Measurements from ENCODE around the gene TFDP2.
"Not testable (repeated sequence)": the region's sequence is repeated elsewhere in the genome, so short reads cannot be mapped to it uniquely, and the experiment has no call there.

Gene TFDP2, protein sequence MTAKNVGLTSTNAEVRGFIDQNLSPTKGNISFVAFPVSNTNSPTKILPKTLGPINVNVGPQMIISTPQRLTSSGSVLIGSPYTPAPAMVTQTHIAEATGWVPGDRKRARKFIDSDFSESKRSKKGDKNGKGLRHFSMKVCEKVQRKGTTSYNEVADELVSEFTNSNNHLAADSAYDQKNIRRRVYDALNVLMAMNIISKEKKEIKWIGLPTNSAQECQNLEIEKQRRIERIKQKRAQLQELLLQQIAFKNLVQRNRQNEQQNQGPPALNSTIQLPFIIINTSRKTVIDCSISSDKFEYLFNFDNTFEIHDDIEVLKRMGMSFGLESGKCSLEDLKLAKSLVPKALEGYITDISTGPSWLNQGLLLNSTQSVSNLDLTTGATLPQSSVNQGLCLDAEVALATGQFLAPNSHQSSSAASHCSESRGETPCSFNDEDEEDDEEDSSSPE

DNA sequence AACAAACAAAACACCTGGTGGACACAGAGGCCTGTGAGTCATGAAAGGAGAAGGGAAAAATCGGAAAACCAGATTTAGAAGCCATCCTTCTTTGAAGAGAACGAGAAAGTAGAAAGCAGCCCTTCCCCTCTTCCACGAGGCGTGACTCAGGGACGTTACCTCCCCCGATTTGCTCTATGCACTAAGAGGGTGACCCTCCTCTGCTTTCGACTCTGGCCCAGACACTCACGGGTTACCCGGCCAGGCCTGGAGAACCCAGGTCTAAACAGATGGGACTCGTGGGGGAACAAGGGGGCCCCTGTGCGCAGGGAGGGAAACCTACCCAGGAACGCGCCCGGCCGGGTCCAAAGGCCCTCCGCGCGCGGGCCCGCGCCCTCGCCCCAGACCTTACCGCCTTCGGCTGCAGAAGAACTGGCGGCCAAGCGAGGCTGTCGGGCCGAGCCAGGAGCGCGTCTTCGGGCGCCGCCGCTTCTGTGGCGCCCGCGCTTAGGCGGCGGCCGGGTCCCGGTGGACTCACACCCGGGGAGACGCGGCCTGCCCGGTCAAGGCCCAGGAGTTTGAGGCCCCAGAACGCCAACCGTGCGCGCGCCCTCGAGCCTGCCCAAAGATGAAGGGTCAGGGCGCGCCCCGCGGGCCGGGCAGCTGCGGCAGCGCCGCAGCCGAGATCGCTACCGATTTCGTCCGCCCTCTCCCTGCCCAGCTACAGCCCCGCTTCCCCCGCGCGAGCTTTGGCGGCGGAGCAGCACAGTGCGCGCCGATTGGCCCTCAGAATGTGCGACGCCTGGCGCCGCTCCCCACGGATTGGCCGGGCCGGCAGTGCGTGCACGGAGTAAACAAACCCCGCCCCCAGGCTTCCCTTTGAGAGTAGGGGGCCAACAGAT is at the start of gene TFDP2:
Gene TFDP2 (minus strand): TSS at position 753 of the 881 bp plus-strand sequence. CDS start 47,795 bp downstream, outside the sequence.
- DNase-seq = peak; percentile 85

DNA sequence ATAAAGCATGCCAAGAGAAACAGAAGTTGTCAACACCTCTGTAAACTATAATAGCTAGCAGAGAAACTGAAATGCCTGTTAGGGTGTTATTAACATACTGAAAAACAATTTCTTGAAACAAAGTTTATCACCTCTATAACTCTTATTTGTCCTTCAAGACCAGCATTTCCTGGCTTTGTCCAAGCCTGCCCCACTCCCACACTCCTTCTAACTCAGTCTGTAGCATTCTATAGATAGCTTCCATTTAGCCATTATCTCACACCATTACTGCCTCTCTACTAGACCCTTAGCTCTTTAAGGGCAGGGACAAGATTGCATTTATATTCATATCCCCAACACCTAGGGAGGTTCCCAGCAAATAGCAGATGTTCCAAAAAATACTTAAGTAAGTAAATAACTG is 39.5 kb upstream of the TFDP2 start:
- DNase-seq = no peak

DNA sequence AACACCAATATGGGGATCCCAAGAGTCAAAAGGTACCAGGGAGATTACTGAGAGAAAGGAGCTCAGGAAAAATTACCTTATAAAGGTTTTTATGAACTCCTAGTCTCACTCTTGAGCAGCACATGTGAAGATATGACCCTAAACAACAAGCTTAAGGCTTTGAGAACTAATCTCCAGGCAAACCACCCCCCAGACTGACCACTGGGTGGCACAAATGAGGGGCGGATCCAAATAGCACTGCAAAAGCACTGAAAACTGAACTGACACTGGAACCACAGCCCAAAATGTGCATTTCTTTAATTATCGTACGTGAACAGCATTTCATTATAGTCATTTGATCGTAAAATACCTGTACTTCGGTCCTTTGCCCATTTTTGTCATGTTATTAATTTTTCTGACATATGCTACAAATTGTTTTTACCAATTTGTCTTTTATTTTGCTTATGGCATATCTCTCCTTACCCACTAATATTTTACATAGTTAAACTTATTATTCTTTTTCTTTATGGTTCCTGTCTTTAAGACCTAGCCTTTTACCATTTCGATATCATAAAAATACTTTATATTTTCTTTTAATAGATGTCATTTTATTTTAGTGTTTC is 31.5 kb upstream of the TFDP2 start:
- peak; percentile 39 for DNase-seq

DNA sequence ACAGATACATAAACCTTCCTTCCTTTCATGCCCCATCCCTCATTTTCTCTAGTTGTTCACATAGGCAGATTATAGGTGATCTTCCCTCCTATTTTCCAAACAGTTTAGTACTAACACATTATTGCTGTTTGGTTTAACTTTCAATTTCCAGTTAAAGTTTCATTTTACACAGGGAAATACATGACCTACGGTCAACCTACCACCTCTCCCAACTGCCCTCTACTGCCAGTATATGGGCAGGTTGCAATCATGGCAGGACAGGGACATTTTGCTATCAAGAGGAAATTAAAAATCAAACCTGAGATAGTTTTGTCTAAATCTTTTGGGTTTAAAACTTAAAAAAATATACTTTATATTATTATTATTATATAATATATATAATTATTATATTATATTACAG is 26.1 kb upstream of the TFDP2 start:
- no peak for DNase-seq

DNA sequence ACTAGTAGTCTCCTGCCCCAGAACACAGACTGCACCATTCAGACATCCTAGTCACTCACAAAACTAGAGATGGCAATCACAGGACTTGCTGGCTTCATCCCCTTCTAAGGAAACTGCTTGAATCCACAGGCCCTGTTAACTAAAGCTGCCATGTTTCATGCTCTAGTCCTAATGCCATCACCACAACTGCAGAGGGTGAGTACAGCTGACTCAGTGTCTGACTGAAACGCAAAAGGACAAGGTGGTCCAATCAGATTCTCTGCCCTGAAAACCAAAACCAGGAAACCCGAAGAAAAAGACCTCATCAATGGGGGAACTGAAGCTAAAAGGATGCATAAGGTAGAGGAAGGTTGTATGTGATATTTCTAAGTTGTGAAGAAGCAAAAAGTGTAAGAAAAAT is 25.2 kb upstream of the TFDP2 start:
- DNase-seq = no peak

DNA sequence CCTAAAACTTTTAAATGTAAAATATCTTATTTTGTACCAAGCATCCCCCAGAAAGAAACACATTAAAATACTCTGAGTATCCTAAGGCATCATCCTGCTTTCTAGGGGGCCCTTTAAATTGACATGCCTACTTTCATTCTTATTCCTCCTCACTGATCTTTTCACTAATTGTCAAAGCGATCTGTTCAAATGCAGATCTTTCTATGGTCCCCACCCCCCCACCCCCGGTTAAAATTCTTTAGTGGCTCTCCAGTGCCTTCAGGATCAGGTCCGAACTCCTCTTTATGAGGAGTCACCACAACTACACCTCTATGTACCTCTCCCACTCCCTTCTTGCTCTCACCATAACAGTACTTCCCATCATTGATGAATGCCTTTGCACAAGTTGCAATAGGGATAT is 19.2 kb upstream of the TFDP2 start:
- no peak for DNase-seq

DNA sequence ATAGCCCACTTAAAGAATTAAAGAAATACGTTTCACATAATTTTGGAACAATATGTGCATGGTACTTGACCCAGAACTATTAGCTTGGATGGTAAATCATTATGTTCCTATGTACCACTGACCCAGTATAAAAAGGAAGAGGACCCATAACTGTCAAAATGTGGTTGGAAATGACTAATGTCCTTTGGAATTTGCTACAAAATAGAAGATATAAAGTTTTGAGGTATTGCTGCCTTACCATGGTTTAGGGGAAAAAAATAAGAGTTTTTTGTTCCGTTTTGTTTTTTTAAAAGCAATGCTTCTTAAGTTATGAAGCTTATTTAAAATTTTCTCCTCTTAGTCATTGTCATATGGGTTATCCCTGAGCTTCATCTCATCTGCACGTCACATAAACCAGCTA is 15.8 kb upstream of the TFDP2 start:
- no peak for DNase-seq

DNA sequence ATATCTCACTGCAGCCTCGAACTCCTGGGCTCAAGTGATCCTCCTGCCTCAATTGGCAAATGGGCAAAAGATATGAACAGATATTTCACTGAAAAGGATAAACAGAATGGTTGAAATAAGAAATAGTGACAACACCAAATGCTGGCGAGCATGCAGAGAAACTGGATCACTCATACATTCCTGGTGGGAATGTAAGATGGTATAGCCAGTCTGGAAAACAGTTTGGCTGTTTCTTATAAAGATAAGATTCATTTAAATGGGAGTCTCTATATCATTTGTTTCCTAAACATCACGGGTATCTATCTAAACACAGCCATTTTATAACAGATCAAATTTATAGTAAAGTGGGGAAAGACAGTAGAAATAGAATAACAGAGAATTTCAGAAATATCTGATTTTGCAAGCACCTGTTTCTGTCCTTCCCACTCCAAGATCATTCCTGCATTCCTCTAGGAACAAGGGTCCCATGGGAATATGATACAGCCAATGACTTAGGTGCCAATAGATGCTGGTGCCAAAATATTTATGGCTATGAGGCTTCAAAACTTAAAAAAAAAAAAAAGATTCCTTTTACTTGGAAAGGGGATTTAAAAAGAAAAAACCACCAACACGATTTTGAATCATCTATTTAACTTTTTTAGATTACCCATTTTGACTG is 9.9 kb upstream of the TFDP2 start:
- no peak for DNase-seq

DNA sequence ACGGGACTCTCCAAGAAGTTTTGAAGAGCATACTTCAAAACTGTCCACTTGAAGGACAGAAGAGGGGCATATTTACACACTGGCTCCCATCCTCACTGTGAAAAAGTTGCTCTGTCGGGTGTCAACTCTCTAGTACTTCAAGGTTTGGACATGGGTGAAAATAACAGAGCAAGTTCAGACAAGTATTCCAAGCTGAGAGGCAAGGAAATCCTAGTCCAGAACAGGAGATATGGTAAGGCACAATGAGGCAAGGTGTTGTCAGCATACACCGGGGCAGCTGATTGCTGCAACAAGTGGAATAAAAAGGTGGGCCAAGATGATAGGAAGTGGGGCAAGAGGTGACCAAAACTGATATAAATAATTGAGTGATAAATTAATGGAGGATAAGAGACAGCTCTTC is 4.8 kb upstream of the TFDP2 start:
- DNase-seq = no peak

DNA sequence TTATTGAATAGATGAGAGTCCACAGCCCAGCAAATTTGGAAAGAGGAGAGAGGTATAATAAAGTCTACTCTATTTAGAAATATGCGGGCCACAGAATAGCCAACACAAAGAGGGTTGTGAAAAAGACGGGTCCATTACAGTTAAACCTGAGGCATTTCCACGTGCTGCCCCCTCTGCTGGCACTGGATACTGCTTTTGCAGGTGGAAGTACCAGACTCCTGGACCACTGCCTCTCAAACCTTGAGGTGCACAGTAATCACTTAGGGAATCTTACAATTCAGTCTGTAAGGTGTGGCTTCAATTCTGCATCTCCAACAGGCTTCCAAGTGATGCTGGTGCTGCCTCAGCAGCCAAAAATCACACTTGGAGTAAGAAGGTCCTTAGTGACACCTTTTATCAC is 3.0 kb upstream of the TFDP2 start:
- peak; percentile 3 for DNase-seq

DNA sequence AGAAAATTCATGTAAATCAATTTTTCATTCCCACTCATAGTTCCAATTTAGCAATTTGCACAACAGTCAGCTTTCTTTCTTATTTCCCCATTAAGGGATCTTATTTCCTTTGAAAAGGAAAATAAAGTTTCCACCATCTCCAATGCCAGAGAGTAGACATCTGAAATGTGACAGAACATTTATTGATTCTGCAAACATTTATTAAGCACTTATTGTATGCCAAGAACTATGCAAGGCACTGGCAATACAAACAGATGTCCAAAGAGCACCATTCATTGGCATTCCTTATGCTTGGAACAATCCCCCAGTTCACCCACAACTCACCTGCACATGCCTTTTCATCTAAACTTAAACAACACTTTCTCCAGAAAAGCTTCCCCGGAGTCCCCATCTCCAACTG is 2.5 kb upstream of the TFDP2 start:
- DNase-seq = no peak

DNA sequence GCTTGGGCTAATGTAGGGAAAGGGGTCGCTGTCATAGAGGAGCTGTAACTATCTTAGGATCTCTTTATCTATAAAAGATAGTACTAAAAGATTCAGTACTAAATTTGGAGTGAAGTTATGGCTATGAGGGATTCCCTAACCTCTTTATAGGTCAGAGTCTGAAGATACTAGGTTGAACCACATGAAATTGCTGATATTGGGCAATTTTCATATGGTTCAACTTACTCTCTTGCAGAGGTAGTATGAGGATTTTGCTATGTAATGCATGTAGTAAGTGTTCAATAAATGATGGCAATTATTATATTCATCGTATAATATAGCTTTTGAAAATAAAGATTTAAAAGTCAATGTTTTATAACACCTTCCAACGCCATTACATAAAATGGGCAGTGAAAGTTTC is 1.9 kb upstream of the TFDP2 start:
- no peak for DNase-seq

DNA sequence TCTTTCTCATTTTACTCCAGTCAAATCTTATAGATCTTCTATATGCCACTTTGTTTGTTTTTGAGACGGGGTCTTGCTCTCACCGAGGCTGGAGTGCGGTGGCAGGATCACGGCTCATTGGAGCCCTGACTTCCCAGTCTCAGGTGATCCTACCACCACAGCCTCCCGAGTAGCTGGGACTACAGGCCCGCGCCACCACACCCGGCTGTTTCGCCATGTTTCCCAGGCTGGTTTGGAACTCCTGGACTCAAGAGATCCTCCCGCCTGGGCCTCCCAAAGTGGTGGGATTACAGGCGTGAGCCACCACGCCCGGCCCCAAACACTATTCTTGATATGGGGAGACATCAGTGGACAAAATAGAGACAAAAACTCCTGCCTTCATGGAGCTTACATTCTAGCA is 927 bp upstream of the TFDP2 start:
- DNase-seq = no peak

DNA sequence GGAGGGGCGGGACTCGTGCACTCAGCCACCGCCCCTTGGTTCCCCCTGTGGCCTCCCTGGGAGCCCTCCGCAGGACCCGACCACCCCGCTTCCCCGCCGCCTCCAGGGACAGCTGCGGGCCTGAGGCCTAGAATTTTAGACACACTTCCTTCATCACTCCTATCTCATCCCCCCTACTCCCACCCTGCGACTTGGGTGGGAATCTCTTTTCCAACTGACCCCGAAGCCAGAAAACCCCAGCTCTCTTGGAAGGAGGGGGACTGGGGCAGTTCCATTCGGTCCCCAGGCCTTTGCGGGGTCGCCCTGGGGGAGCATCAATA is 289 bp upstream of the TFDP2 start:
- DNase-seq = no peak

DNA sequence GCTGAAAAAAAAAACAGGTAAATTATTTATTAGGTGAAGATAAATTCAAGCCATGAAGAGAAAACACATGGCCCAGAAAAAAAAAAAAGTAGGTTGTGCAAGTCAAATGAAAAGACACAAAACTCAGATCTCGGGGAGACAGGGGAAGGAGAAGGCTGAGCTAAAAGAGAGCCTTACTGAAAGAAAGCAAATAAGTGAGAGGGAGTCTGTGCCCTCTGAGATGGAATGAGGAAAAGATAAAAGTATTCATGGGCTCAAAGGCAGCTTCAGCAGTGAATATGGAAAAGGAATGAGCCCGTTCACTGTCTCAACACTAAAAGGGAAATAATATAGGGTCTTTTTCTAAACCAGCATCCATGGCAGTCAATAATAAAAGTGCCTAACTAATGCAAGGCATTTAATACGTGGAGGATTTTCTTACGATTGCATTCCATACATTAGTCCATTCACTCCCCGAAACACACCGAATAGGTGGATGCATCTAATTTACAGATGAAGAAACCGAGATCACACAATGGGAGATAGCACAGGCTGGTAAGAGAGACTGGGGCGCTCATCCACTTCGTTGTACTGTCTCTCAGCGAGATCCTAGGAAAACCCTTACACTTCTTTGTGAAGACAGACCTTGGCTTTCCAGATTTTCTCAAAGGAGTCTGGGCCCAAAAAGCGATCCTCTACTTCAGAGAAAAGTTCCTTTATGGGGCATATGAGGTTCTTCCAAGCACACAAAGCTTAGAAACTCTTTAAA is 1.1 kb downstream of the TFDP2 start:
- DNase-seq = no peak

DNA sequence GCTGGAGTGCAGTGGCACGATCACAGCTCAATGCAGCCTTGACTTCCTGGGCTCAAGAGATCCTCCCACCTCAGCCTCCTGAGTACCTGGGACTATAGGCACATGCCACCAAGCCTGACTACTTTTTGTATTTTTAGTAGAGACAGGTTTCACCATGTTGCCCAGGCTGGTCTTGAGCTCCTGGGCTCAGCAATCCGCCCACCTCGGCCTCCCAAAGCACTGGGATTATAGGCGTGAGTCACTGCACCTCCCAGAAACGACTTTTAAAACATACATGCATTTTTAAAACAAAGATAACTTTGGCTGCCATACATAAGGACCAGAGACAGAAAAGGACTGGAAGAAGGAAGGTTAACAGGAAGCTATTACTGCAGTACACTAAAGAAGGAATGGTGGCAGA is 4.8 kb downstream of the TFDP2 start:
- not testable (repeated sequence) for DNase-seq

DNA sequence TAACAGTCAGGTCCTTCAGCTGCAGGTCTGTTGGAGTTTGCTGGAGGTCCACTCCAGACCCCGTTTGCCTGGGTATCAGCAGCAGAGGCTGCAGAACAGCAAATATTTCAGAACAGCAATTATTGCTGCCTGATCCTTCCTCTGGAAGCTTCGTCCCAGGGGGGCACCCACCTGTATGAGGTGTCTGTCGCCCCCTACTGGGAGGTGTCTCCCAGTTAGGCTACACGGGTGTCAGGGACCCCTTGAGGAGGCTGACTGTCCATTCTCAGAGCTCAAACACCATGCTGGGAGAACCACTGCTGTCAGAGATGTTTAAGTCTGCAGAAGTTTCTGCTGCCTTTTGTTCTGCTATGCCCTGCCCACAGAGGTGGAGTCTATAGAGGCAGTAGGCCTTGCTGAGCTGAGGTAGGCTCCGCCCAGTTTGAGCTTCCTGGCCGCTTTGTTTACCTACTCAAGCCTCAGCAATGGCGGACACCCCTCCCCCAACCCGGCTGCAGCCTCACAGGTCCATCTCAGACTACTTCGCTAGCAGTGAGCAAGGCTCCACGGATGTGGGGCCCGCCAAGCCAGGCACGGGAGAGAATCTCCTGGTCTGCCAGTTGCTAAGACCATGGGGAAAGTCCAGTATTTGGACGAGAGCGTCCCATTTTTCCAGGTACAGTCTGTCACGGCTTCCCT is 8.6 kb downstream of the TFDP2 start:
- DNase-seq = not testable (repeated sequence)

DNA sequence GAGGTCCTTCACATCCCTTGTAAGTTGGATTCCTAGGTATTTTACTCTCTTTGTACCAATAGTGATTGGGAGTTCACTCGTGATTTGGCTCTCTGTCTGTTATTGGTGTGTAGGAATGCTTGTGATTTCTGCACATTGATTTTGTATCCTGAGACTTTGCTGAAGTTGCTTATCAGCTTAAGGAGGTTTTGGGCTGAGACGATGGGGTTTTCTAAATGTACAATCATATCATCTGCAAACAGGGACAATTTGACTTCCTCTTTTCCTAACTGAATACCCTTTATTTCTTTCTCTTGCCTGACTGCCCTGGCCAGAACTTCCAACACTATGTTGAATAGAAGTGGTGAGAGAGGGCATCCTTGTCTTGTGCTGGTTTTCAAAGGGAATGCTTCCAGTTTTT is 12.3 kb downstream of the TFDP2 start:
- DNase-seq = not testable (repeated sequence)

DNA sequence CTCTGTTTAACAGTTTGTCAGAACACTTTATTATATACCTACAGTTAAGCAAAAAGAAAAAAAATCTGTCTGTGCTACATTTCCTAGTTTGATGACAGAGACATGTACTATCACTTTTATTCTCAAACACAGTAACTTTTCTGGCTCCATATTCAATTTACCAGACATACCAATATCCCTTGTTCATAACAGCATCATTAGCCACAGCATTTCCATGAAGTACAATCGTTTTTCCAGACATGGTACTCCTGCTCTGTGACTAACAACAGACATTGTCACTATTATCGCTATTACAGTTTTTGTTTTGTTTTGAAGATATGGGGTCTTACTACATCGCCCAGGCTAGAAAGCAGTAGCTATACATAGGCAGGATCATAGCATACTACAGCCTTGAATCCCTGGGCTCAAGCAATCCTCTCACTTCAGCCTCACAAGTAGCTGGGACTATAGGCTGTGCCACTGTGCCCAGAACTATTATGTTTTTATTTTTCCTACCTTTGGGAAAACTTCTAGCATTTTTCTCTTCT is 14.5 kb downstream of the TFDP2 start:
- no peak for DNase-seq

DNA sequence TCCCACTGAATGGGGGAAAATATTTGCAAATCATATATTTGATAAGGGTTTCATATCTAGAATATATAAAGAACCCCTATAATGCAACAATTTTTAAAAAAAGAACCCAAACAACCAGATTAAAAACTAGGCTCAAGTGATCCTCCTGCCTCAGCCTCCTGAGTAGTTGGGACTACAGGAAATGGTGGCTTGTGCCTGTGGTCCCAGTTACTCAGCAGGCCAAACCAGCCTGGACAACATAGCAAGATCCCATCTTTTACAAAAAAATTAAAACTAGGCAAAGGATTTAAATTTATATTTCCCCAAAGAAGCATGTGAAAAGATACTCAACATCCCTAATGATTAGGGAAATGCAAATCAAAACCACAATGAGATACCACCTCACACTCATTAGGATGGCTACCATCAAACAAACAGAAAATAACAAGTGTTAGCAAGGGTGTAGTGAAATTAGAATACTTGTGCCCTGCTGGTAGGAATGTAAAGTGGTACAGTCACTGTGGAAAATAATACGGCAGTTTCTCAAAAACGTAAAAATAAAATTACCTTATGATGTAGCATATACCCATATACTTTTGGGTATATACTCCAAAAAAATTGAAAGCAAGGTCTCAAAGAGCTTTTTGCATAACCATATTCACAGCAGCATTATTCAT is 19.7 kb downstream of the TFDP2 start:
- no peak for DNase-seq
